Body of pancreas (tissue), 4 donors: ENCODE data around the gene HTR2B.

ENCODE experiments used
- CTCF ChIP-seq, 7 experiments: fragments of 450-650 bp in 4 of 7; fragments of 200-600 bp in 3 of 7; sonication (generic) in 3 of 7; IDR thresholded peaks; one replicate each; pipeline ENCODE4 v1.5.1; 2016 to 2019; ENCODE audit warnings: antibody characterized with exemption in 7 of 7
- POLR2A ChIP-seq, 3 donors: fragments of 450-650 bp; IDR thresholded peaks; one replicate each; pipeline ENCODE4 v1.6.1; 2016; ENCODE audit warnings: antibody characterized with exemption in 3 of 3, mild to moderate bottlenecking in 2 of 3

- no peak for TF ChIP-seq POLR2A (IDR thresholded peaks at IDR 0.05)
- TF ChIP-seq CTCF (IDR thresholded peaks at IDR 0.05): no peak
These were observed 37.1 kb upstream of the HTR2B start for GRCh38 chr2:231161877-231162329.
